CD14-positive monocyte (primary cell): ENCODE measurements around the gene LRRC28. TPM values are rescaled to one million over a fixed set of nuclear protein-coding genes. Genes with fewer than 3 reads are reported as not detected.

Source experiments
- DNase-seq, 3 donors: peaks; one replicate each; pipeline ENCODE4 v3.0.0-alpha.2; 2011 to 2022
- H2AFZ ChIP-seq: 2 replicates; pipeline ENCODE4 v1.6.0; 2012; ENCODE audit warnings: mild to moderate bottlenecking, low read depth, low read length, inconsistent platforms; ENCODE audit not compliant: insufficient read depth, poor library complexity, severe bottlenecking
- H3K27ac ChIP-seq, 2 donors: 1 replicate in 1 of 2; 2 replicates in 1 of 2; pipeline ENCODE4 v1.5.1; 2012 to 2013; ENCODE audit warnings: low read length in 2 of 2, control low read depth in 1 of 2, inconsistent platforms in 1 of 2, low read depth in 1 of 2, mild to moderate bottlenecking in 1 of 2
- H3K27me3 ChIP-seq, 2 donors: one replicate each; pipeline versions ENCODE4 v1.6.0 to v1.6.1; 2011 to 2013; ENCODE audit warnings: low read length in 2 of 2; ENCODE audit not compliant: control insufficient read depth in 2 of 2, insufficient read depth in 2 of 2
- H3K36me3 ChIP-seq, 2 donors: replicated peaks in 1 of 2; 1 replicate in 1 of 2; 2 replicates in 1 of 2; pipeline versions ENCODE4 v1.5.1 to v1.6.1; 2012 to 2013; ENCODE audit warnings: low read length in 2 of 2, control low read depth in 1 of 2, inconsistent platforms in 1 of 2, mild to moderate bottlenecking in 1 of 2; ENCODE audit not compliant: insufficient read depth in 2 of 2, control insufficient read depth in 1 of 2
- H3K4me1 ChIP-seq, 2 donors: 1 replicate in 1 of 2; 2 replicates in 1 of 2; pipeline versions ENCODE4 v1.5.1 to v1.6.1; 2012 to 2013; ENCODE audit warnings: low read length in 2 of 2, control low read depth in 1 of 2, inconsistent platforms in 1 of 2, mild to moderate bottlenecking in 1 of 2, moderate library complexity in 1 of 2; ENCODE audit not compliant: insufficient read depth in 2 of 2, control insufficient read depth in 1 of 2
- H3K4me2 ChIP-seq: replicated peaks from 2 replicates; pipeline ENCODE3; 2012; ENCODE audit warnings: low read length, moderate library complexity, mild to moderate bottlenecking; ENCODE audit not compliant: poor library complexity, severe bottlenecking; ENCODE audit errors: extremely low read depth
- H3K4me3 ChIP-seq, 3 experiments: fragments of 200-600 bp in 1 of 3; sonication (generic) in 1 of 3; replicated peaks in 1 of 3; 1 replicate in 2 of 3; 2 replicates in 1 of 3; pipeline ENCODE4 v1.5.1; 2011 to 2013; ENCODE audit warnings: low read length in 3 of 3, mild to moderate bottlenecking in 3 of 3, control low read depth in 2 of 3, low read depth in 2 of 3, inconsistent platforms in 1 of 3, moderate library complexity in 1 of 3
- H3K79me2 ChIP-seq: 2 replicates; pipeline ENCODE4 v1.6.0; 2012; ENCODE audit warnings: mild to moderate bottlenecking, control low read depth, inconsistent platforms, low read length, moderate library complexity; ENCODE audit not compliant: insufficient read depth
- H3K9ac ChIP-seq: 2 replicates; pipeline ENCODE4 v1.6.0; 2017; ENCODE audit warnings: low read length, mild to moderate bottlenecking; ENCODE audit not compliant: insufficient read depth, poor library complexity, severe bottlenecking
- H3K9me3 ChIP-seq, 2 donors: replicated peaks in 1 of 2; 1 replicate in 1 of 2; 2 replicates in 1 of 2; pipeline versions ENCODE4 v1.5.1 to v1.6.1; 2012 to 2013; ENCODE audit warnings: low read length in 2 of 2, control low read depth in 1 of 2; ENCODE audit not compliant: control insufficient read depth in 1 of 2, insufficient read depth in 1 of 2
- H4K20me1 ChIP-seq: 2 replicates; pipeline ENCODE4 v1.6.0; 2012; ENCODE audit warnings: mild to moderate bottlenecking, low read length, control low read depth, moderate library complexity; ENCODE audit not compliant: insufficient read depth
- H3K27ac Mint-ChIP-seq, 7 donors: one replicate each; pipeline ENCODE4 v1.8.0; 2020; ENCODE audit warnings: mild to moderate bottlenecking in 7 of 7, mixed read lengths in 7 of 7, moderate library complexity in 6 of 7, inconsistent platforms in 2 of 7
- H3K27me3 Mint-ChIP-seq, 3 donors: one replicate each; pipeline ENCODE4 v1.8.0; 2021 to 2022; ENCODE audit warnings: low read depth in 3 of 3, mild to moderate bottlenecking in 3 of 3, mixed read lengths in 3 of 3, moderate library complexity in 3 of 3, inconsistent platforms in 1 of 3
- H3K36me3 Mint-ChIP-seq, 2 donors: one replicate each; pipeline ENCODE4 v1.8.0; 2020; ENCODE audit warnings: mixed read lengths in 2 of 2, inconsistent platforms in 1 of 2, mild to moderate bottlenecking in 1 of 2
- H3K4me1 Mint-ChIP-seq: one replicate; pipeline ENCODE4 v1.8.0; 2020; ENCODE audit warnings: mild to moderate bottlenecking, mixed read lengths
- H3K4me3 Mint-ChIP-seq, 2 donors: one replicate each; pipeline ENCODE4 v1.8.0; 2020; ENCODE audit warnings: mild to moderate bottlenecking in 2 of 2, mixed read lengths in 2 of 2, moderate library complexity in 1 of 2
- H3K9me3 Mint-ChIP-seq, 7 donors: one replicate each; pipeline ENCODE4 v1.8.0; 2020 to 2022; ENCODE audit warnings: mixed read lengths in 7 of 7, mild to moderate bottlenecking in 6 of 7, moderate library complexity in 6 of 7, inconsistent platforms in 2 of 7
- WGBS: methylation state at CpG from one replicate; pipeline ENCODE4 v1.1.5; 2013; ENCODE audit warnings: missing lambda C conversion rate; ENCODE audit not compliant: insufficient coverage; 5-methylcytosine and 5-hydroxymethylcytosine counted together
- intact Hi-C, 2 donors: fragments of 100-400 bp; cut with micrococcal nuclease; formaldehyde crosslinking; loops; one replicate each; pipeline versions ENCODE4 v1.15.0 to v1.15.1; 2023
- polyA minus RNA-seq: library from RNA; depleted of rRNA, polyadenylated mRNA; stranded (reverse); fragments of >200 nt; gene quantifications from 2 replicates; pipeline ENCODE4 v1.2.3, GENCODE V29; 2012
- polyA plus RNA-seq, 3 donors: library from polyadenylated mRNA; depleted of rRNA in 1 of 3; unstranded in 2 of 3; stranded (reverse) in 1 of 3; fragments of 300-500 nt in 2 of 3; fragments of >200 nt in 1 of 3; fragmentation: Illumina TruSeq in 2 of 3; gene quantifications; 1 replicate in 2 of 3; 2 replicates in 1 of 3; pipeline ENCODE4 v1.2.3, GENCODE V29; 2012 to 2021
- total RNA-seq, 12 experiments: library from RNA in 1 of 12; stranded (reverse) in 1 of 12; fragments of 120-200 nt in 1 of 12; gene quantifications; one replicate each; pipeline ENCODE4 v1.2.4 and lab custom pipeline; 2013 to 2026; ENCODE audit warnings: mixed read lengths in 6 of 12, inconsistent platforms in 1 of 12
- TF ChIP-seq, protein P1 (sequence below): fragments of 200-600 bp; IDR thresholded peaks from one replicate; pipeline ENCODE4 v1.8.0; 2022; ENCODE audit warnings: antibody characterized with exemption, mild to moderate bottlenecking

LRRC28 gene
- total RNA-seq (2013), result 14.1 TPM
- 10 to 100 TPM; 18.6 to 25.3 (median 19.8) TPM for polyA plus RNA-seq
- polyA minus RNA-seq, result 9.9 and 10.4 TPM in 2 replicates
- total RNA-seq (lab: John Stamatoyannopoulos, UW), result 4.1 to 11.2 (median 8.2) reads per million in 11 experiments

- Mint-ChIP-seq H3K4me3 (peak within 1 kb of the TSS; percentile 87 to 92), H3K36me3 (peaks cover 2 to 5% of the 10 kb centered on the region in 2 donors), H3K27ac (peak within 1 kb of the TSS; percentile 85 to 95 (median 90)), H3K27me3 (no peaks in the 10 kb centered on the region), H3K9me3 (peaks cover 0 to 5% (median 0%) of the 10 kb centered on the region in 7 donors), H3K4me1 (peaks cover 27% of the 10 kb centered on the region)
- under 1% methylated on average over 72 of the region's 90 CpGs for WGBS
- peaks cover 28 to 38% of the 10 kb centered on the region in 2 donors for H3K4me1 ChIP-seq
- H3K79me2 ChIP-seq, result peaks cover 3% of the 10 kb centered on the region
- peaks cover 0 to 5% of the 10 kb centered on the region in 2 donors for H3K36me3 ChIP-seq
- peak within 1 kb of the TSS; percentile 93 for H3K4me2 ChIP-seq
- H3K9ac ChIP-seq, result peak within 1 kb of the TSS; percentile 81
- H3K9me3 ChIP-seq, result no peaks in the 10 kb centered on the region
- peak; percentile 98 to 100 (median 98) for DNase-seq
- peak within 1 kb of the TSS; percentile 78 to 90 for H3K27ac ChIP-seq
- peak within 1 kb of the TSS; percentile 100 for H2AFZ ChIP-seq
- peak within 1 kb of the TSS; percentile 67 to 98 (median 95) for H3K4me3 ChIP-seq
- no peaks in the 10 kb centered on the region for H3K27me3 ChIP-seq
- TF ChIP-seq, protein P1, sequence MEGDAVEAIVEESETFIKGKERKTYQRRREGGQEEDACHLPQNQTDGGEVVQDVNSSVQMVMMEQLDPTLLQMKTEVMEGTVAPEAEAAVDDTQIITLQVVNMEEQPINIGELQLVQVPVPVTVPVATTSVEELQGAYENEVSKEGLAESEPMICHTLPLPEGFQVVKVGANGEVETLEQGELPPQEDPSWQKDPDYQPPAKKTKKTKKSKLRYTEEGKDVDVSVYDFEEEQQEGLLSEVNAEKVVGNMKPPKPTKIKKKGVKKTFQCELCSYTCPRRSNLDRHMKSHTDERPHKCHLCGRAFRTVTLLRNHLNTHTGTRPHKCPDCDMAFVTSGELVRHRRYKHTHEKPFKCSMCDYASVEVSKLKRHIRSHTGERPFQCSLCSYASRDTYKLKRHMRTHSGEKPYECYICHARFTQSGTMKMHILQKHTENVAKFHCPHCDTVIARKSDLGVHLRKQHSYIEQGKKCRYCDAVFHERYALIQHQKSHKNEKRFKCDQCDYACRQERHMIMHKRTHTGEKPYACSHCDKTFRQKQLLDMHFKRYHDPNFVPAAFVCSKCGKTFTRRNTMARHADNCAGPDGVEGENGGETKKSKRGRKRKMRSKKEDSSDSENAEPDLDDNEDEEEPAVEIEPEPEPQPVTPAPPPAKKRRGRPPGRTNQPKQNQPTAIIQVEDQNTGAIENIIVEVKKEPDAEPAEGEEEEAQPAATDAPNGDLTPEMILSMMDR, result no peak
- no peaks in the 10 kb centered on the region for H4K20me1 ChIP-seq
- intact Hi-C loops, result loop anchor here (10.0 kb wide), 3 partner anchors 314 to 674 kb away; partner anchors contain the start of genes LYSMD4 (in 1 of the 2) and MEF2A (in 1 of the 2)
Observed at GRCh38 chr15:99250857-99251841, at the start of gene LRRC28. TSS of gene LRRC28 (plus strand) at chr15:99251481. CDS start at chr15:99255958, 4,477 bp downstream.

DNA sequence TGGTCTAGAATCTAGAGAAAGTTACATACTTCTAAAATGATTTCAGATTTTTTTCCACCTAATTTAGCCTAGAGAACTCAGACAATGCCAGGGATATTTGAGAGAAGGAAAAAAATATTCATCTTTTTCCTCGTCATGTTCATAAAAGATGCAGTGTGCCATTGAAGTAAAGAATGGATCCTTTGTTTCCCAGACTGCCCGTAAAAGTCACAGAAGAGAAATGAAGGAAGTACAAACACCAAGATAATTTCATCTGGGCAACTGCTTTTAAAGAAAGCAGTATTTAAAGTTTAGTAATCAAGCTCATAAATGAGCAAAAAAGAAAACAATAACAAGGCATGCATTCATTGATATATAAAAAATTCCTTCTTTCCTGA is 49.1 kb upstream of the LRRC28 start:
- Mint-ChIP-seq H3K4me1 (no peaks in the 10 kb centered on the region), H3K27me3 (peaks cover 0 to 2% (median 0%) of the 10 kb centered on the region in 3 donors), H3K36me3 (peaks cover 0 to 7% of the 10 kb centered on the region in 2 donors), H3K4me3 (no peak overlapping the region), H3K9me3 (peaks cover 0 to 2% (median 0%) of the 10 kb centered on the region in 7 donors), H3K27ac (no peak overlapping the region)
- no peak overlapping the region for H3K4me3 ChIP-seq
- TF ChIP-seq, protein P1, result no peak
- H3K9ac ChIP-seq, result no peak overlapping the region
- H3K27ac ChIP-seq, result no peak overlapping the region
- no peaks in the 10 kb centered on the region for H3K27me3 ChIP-seq
- no peaks in the 10 kb centered on the region for H4K20me1 ChIP-seq
- intact Hi-C loops, result no loop called here
- no peak for DNase-seq
- H3K4me1 ChIP-seq, result no peaks in the 10 kb centered on the region
- no peaks in the 10 kb centered on the region for H3K79me2 ChIP-seq
- no peak overlapping the region for H2AFZ ChIP-seq
- H3K36me3 ChIP-seq, result no peaks in the 10 kb centered on the region
- no peak overlapping the region for H3K4me2 ChIP-seq
- H3K9me3 ChIP-seq, result no peaks in the 10 kb centered on the region
- no CpG with 5 or more reads among the region's 2 CpGs for WGBS
